ENCODE results near the gene FCER2. TPM values are rescaled to one million over a fixed set of nuclear protein-coding genes. Genes with fewer than 3 reads are reported as not detected.

The FCER2 gene
- total RNA-seq, 4 donors from 2014 or later: 0.28 TPM; not detected in 3

DNA sequence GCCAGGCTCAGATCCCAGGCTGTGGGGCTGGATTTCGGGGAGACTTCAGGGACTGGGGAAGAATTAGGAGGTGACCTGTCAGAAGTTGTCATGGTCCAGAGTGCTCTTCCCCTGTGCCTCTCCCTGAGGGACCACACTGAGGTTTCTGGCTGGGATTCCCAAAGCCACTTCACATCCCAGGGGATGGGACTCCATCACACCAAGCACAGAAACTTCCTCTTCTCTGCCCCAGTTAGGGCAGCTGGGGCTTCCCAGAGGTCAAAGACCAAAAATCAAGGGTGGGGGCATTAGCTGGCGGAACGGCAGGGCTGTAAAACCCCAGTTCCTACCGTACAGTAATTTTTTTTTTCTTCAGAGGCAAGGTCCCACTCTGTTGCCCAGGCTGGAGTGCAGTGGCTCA is 7.4 kb downstream of the FCER2 start:
- Histone ChIP-seq H3K27ac (no peak overlapping the region), H3K4me3 (no peak overlapping the region), H3K27me3 (peaks cover 0 to 4% of the 10 kb centered on the region in 2 donors), H3K36me3 (no peaks in the 10 kb centered on the region), H3K4me1 (no peaks in the 10 kb centered on the region), H3K9me3 (no peaks in the 10 kb centered on the region)
- no peak for DNase-seq
- intact Hi-C loops (cut with DNase I; ENCODE audit: low total_unique reads): no loop called here
- TF ChIP-seq POLR2A (IDR thresholded peaks at IDR 0.05): no peak
- TF ChIP-seq, protein P1, sequence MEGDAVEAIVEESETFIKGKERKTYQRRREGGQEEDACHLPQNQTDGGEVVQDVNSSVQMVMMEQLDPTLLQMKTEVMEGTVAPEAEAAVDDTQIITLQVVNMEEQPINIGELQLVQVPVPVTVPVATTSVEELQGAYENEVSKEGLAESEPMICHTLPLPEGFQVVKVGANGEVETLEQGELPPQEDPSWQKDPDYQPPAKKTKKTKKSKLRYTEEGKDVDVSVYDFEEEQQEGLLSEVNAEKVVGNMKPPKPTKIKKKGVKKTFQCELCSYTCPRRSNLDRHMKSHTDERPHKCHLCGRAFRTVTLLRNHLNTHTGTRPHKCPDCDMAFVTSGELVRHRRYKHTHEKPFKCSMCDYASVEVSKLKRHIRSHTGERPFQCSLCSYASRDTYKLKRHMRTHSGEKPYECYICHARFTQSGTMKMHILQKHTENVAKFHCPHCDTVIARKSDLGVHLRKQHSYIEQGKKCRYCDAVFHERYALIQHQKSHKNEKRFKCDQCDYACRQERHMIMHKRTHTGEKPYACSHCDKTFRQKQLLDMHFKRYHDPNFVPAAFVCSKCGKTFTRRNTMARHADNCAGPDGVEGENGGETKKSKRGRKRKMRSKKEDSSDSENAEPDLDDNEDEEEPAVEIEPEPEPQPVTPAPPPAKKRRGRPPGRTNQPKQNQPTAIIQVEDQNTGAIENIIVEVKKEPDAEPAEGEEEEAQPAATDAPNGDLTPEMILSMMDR (IDR thresholded peaks at IDR 0.05): no peak

DNA sequence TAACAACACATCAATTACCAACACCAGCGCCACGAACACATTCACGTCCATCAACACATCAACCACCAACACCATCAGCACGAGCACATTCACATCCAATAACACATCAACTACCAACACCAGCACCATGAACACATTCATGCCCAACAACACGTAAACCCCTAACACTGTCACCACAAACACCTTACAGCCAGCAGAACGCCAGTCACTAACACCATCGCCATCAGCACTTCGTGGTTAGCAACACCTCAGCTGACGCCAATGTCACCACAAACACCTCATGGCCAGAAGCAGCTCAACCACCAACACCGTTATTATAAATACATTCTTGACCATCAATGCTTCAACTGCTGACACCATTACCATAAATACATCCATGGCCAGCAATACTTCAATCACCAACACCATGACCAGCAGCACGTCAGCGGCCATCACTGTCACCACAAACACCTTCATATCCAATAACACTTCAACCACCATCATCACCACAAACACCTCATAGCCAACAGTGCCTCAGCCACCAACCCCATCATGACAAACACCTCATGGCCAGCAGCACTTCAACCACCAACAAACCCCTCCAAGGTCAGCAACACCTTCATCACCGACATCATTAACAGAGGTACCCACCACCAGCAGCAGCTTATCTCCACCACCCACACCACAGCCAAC is 9.4 kb downstream of the FCER2 start:
- intact Hi-C loops (cut with DNase I; ENCODE audit: low total_unique reads): no loop called here
- Histone ChIP-seq H3K9me3 (no peaks in the 10 kb centered on the region), H3K4me1 (no peaks in the 10 kb centered on the region), H3K36me3 (no peaks in the 10 kb centered on the region), H3K27me3 (peaks cover 0 to 4% of the 10 kb centered on the region in 2 donors), H3K27ac (no peak overlapping the region), H3K4me3 (no peak overlapping the region)
- no peak for DNase-seq
- TF ChIP-seq POLR2A (IDR thresholded peaks at IDR 0.05): no peak
- TF ChIP-seq, protein P1 (IDR thresholded peaks at IDR 0.05): no peak

DNA sequence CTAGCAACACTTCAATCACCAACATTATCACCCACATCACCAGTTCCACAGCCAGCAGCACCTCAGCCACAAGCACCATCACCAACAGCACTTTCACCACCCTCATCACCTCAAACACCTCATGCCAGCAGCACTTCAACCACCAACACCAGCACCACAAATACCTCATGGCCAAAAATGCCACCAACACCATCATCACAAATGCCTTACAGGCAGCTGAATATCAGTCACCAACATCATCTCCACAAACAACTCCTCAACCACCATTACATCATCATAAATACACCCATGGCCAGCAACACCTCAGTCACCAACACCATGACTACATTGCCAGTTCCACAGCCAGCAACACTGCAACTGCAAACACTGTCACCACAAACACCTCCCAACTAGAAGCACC is 10.4 kb downstream of the FCER2 start:
- Histone ChIP-seq H3K27ac (no peak overlapping the region), H3K4me3 (no peak overlapping the region), H3K4me1 (no peaks in the 10 kb centered on the region), H3K9me3 (no peaks in the 10 kb centered on the region), H3K36me3 (no peaks in the 10 kb centered on the region), H3K27me3 (peaks cover 0 to 4% of the 10 kb centered on the region in 2 donors)
- TF ChIP-seq, protein P1 (IDR thresholded peaks at IDR 0.05): no peak
- no peak for TF ChIP-seq POLR2A (IDR thresholded peaks at IDR 0.05)
- no peak for DNase-seq
- intact Hi-C loops (cut with DNase I; ENCODE audit: low total_unique reads): no loop called here

DNA sequence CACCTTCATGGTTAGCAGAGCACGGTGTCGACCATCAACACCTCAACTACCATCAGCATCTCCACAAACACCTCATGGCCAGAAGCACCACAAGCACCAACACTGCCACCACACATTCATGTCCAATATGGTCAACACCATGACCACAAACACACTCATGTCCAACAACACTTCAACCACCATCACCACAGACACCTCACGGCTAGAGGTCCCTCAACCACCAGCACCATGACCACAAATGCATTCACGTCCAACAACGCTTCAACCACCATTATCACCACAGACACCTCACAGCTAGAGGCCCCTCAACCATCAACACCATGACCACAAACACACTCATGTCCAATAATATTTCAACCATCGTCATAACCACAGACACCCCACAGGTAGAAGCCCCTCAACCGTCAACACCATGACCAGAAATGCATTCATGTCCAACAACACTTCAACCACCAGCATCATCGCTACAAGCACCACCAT is 11.1 kb downstream of the FCER2 start:
- intact Hi-C loops (cut with DNase I; ENCODE audit: low total_unique reads): no loop called here
- TF ChIP-seq, protein P1 (IDR thresholded peaks at IDR 0.05): no peak
- no peak for TF ChIP-seq POLR2A (IDR thresholded peaks at IDR 0.05)
- Histone ChIP-seq H3K4me1 (no peaks in the 10 kb centered on the region), H3K4me3 (no peak overlapping the region), H3K36me3 (no peaks in the 10 kb centered on the region), H3K27me3 (peaks cover 0 to 4% of the 10 kb centered on the region in 2 donors), H3K9me3 (no peaks in the 10 kb centered on the region), H3K27ac (no peak overlapping the region)
- DNase-seq: no peak

DNA sequence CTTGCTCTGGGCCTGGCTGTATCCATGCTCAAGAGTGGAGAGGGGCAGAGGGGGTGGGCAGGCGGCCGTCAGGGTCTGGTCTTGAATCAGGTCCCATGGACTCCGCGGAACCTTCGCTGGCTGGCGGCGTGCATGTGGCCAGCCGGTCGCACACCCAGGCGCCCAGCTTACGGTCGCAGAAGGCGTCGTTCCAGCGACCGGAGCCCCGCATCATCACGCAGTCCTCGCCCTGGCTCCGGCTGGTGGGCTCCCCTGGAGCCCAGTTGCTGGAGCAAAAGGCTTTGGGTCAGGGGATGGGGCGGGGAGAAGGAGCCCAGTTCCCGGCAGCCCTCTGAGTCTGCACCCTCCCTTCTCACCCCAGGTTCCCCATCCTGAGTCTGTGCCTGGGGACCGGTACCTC is 12.8 kb downstream of the FCER2 start:
- peaks cover 0 to 4% of the 10 kb centered on the region in 2 donors for H3K27me3 ChIP-seq
- TF ChIP-seq, protein P1 (IDR thresholded peaks at IDR 0.05): no peak
- no peak for TF ChIP-seq POLR2A (IDR thresholded peaks at IDR 0.05)
- no peak for DNase-seq
- H3K4me3 ChIP-seq: no peak overlapping the region
- no peaks in the 10 kb centered on the region for H3K4me1 ChIP-seq
- H3K27ac ChIP-seq: no peak overlapping the region
- intact Hi-C loops (cut with DNase I; ENCODE audit: low total_unique reads): no loop called here
- H3K36me3 ChIP-seq: no peaks in the 10 kb centered on the region
- H3K9me3 ChIP-seq: no peaks in the 10 kb centered on the region
